Measurements from ENCODE around the gene SRSF11.

The SRSF11 gene

GRCh38 chr1:70211541-70211940, 9.6 kb upstream of the SRSF11 start:
- TF ChIP-seq SIN3A (IDR thresholded peaks at IDR 0.05; ENCODE audit: borderline replicate concordance, insufficient read depth, low read length) (no peak), FOXP2 (optimal IDR thresholded peaks at IDR 0.05; ENCODE audit: borderline replicate concordance, extremely low read depth, extremely low read length, insufficient read depth) (no peak), POLR2AphosphoS5 (IDR thresholded peaks at IDR 0.05; ENCODE audit: low read depth, low read length) (no peak), TAF1 (IDR thresholded peaks at IDR 0.05; ENCODE audit: borderline replicate concordance, insufficient read depth, low read length) (no peak)
- TF ChIP-seq, protein P1, sequence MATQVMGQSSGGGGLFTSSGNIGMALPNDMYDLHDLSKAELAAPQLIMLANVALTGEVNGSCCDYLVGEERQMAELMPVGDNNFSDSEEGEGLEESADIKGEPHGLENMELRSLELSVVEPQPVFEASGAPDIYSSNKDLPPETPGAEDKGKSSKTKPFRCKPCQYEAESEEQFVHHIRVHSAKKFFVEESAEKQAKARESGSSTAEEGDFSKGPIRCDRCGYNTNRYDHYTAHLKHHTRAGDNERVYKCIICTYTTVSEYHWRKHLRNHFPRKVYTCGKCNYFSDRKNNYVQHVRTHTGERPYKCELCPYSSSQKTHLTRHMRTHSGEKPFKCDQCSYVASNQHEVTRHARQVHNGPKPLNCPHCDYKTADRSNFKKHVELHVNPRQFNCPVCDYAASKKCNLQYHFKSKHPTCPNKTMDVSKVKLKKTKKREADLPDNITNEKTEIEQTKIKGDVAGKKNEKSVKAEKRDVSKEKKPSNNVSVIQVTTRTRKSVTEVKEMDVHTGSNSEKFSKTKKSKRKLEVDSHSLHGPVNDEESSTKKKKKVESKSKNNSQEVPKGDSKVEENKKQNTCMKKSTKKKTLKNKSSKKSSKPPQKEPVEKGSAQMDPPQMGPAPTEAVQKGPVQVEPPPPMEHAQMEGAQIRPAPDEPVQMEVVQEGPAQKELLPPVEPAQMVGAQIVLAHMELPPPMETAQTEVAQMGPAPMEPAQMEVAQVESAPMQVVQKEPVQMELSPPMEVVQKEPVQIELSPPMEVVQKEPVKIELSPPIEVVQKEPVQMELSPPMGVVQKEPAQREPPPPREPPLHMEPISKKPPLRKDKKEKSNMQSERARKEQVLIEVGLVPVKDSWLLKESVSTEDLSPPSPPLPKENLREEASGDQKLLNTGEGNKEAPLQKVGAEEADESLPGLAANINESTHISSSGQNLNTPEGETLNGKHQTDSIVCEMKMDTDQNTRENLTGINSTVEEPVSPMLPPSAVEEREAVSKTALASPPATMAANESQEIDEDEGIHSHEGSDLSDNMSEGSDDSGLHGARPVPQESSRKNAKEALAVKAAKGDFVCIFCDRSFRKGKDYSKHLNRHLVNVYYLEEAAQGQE (IDR thresholded peaks at IDR 0.05; ENCODE audit: insufficient read depth in 1 of 2, low read depth in 2 of 2, low read length in 2 of 2): no peak

GRCh38 chr1:70220015-70220414, 1.2 kb upstream of the SRSF11 start:
- no peak for TF ChIP-seq SIN3A (IDR thresholded peaks at IDR 0.05; ENCODE audit: borderline replicate concordance, insufficient read depth, low read length)

- no peak for TF ChIP-seq FOXP2 (optimal IDR thresholded peaks at IDR 0.05; ENCODE audit: borderline replicate concordance, extremely low read depth, extremely low read length, insufficient read depth)
- no peak for TF ChIP-seq SIN3A (IDR thresholded peaks at IDR 0.05; ENCODE audit: borderline replicate concordance, insufficient read depth, low read length)
- no peak for TF ChIP-seq TAF1 (IDR thresholded peaks at IDR 0.05; ENCODE audit: borderline replicate concordance, insufficient read depth, low read length)
- TF ChIP-seq, protein P1 (IDR thresholded peaks at IDR 0.05; ENCODE audit: insufficient read depth in 1 of 2, low read depth in 2 of 2, low read length in 2 of 2): no peak
- TF ChIP-seq POLR2AphosphoS5 (IDR thresholded peaks at IDR 0.05; ENCODE audit: low read depth, low read length): no peak
Observed at GRCh38 chr1:70220517-70221237, 503 bp upstream of the SRSF11 start.

- TF ChIP-seq POLR2AphosphoS5 (IDR thresholded peaks at IDR 0.05; ENCODE audit: low read depth, low read length) (no peak), SIN3A (IDR thresholded peaks at IDR 0.05; ENCODE audit: borderline replicate concordance, insufficient read depth, low read length) (no peak), TAF1 (IDR thresholded peaks at IDR 0.05; ENCODE audit: borderline replicate concordance, insufficient read depth, low read length) (no peak), FOXP2 (optimal IDR thresholded peaks at IDR 0.05; ENCODE audit: borderline replicate concordance, extremely low read depth, extremely low read length, insufficient read depth) (no peak)
- TF ChIP-seq, protein P1 (IDR thresholded peaks at IDR 0.05; ENCODE audit: insufficient read depth in 1 of 2, low read depth in 2 of 2, low read length in 2 of 2): no peak
Observed at GRCh38 chr1:70222716-70223235, 1.6 kb downstream of the SRSF11 start.

DNA sequence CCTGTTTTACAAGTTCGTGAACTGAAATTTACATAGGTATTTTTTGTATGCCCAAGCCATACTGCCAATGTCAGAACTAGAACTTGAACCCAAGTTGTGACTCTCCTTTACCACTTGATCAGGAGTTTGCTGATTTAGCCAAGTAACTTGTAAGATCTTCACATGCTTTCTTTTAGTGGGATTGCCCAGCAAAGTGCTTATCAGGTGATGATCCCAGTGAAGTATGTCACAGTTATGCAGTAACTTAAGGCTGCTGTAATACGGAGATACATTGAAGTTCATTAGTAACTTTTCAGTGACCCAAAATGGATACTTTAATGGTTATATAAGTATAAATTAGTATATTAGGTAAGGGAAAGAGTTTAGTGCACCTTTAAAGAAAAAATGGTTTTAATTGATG, 3.8 kb downstream of the SRSF11 start:
- TF ChIP-seq TAF1 (IDR thresholded peaks at IDR 0.05; ENCODE audit: borderline replicate concordance, insufficient read depth, low read length) (no peak), POLR2AphosphoS5 (IDR thresholded peaks at IDR 0.05; ENCODE audit: low read depth, low read length) (no peak), SIN3A (IDR thresholded peaks at IDR 0.05; ENCODE audit: borderline replicate concordance, insufficient read depth, low read length) (no peak), FOXP2 (optimal IDR thresholded peaks at IDR 0.05; ENCODE audit: borderline replicate concordance, extremely low read depth, extremely low read length, insufficient read depth) (no peak)

- TF ChIP-seq FOXP2 (optimal IDR thresholded peaks at IDR 0.05; ENCODE audit: borderline replicate concordance, extremely low read depth, extremely low read length, insufficient read depth) (no peak), POLR2AphosphoS5 (IDR thresholded peaks at IDR 0.05; ENCODE audit: low read depth, low read length) (no peak), TAF1 (IDR thresholded peaks at IDR 0.05; ENCODE audit: borderline replicate concordance, insufficient read depth, low read length) (no peak), SIN3A (IDR thresholded peaks at IDR 0.05; ENCODE audit: borderline replicate concordance, insufficient read depth, low read length) (no peak)
- TF ChIP-seq, protein P1 (IDR thresholded peaks at IDR 0.05; ENCODE audit: insufficient read depth in 1 of 2, low read depth in 2 of 2, low read length in 2 of 2): no peak
Observed at GRCh38 chr1:70227439-70227838, 6.3 kb downstream of the SRSF11 start.
